Renal cortex interstitium (tissue), 11 donors: ENCODE data around the gene DLEU7. TPM values are rescaled to one million over a fixed set of nuclear protein-coding genes. Genes with fewer than 3 reads are reported as not detected.

Experiments used
- DNase-seq, 11 donors: peaks; one replicate each; pipeline ENCODE4 v3.0.0-alpha.2; 2013; ENCODE audit warnings: low read depth in 9 of 11, low spot score in 4 of 11; ENCODE audit errors: extremely low read depth in 1 of 11
- polyA plus RNA-seq, 3 donors: library from polyadenylated mRNA; unstranded; fragments of 120-200 nt; gene quantifications; one replicate each; pipeline ENCODE4 v1.2.1, GENCODE V29; 2013; ENCODE audit not compliant: insufficient read length in 3 of 3

DLEU7 gene
- polyA plus RNA-seq, 3 donors: 1.2 to 1.5 (median 1.4) TPM

DNA sequence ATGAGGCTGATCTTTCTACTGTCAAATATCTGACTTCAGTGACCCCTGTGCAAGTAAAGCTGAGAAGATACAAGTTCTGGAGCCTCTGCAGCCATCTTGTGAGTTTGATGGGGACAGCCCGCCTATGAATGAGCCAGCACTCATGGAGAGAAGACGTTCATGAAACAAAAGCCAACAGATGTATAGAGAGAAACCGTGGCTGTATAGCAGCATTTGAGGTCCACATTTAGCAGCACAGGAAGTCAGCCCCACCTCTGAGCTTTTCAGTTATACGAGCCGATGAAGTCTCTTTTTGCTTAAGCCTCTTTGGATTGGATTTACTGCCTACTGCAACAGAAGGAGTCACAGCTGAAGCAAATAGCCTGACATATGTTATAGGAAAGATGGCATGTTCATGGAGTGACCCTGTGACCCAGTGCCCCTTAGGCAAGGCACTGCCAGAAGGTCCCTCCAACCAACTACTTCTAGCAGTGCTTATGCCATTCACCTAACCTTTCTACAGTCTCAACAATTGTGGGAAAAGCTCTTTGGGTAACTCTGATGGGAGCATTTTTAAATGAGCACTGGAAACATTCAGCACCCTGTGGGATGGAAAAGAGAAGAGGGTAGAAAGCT, 3.5 kb upstream of the DLEU7 start:
- DNase-seq: no peak

GRCh38 chr13:50845211-50845610, 1.7 kb upstream of the DLEU7 start:
- DNase-seq: no peak

- DNase-seq: no peak
These were observed 788 bp upstream of the DLEU7 start for GRCh38 chr13:50844084-50844875.

- DNase-seq: no peak
These were observed 569 bp downstream of the DLEU7 start for GRCh38 chr13:50842990-50843256.

GRCh38 chr13:50842251-50842989, 1.1 kb downstream of the DLEU7 start:
- DNase-seq: no peak

DNA sequence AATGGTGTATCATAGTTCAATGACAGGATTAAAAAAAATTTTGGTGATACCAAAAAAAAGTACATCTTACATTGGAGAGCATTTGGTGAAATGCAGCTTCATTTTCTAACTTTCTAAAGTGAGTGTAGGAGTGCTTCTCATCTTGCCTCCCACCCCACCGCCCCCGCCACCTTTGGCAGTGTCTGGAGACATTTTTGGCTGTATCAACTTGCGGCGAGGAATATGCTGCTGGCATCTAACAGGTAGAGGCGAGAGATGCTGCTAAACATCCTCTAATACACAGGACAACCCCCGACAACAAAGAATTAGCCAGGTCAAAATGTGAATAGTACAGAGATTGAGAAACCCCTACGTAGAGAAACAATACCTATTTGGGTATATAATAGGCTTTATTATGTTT, 1.7 kb downstream of the DLEU7 start:
- DNase-seq: no peak

GRCh38 chr13:50840284-50840683, 3.2 kb downstream of the DLEU7 start:
- DNase-seq: no peak

- DNase-seq: no peak
These were observed 3.7 kb downstream of the DLEU7 start for GRCh38 chr13:50839828-50840227.

DNA sequence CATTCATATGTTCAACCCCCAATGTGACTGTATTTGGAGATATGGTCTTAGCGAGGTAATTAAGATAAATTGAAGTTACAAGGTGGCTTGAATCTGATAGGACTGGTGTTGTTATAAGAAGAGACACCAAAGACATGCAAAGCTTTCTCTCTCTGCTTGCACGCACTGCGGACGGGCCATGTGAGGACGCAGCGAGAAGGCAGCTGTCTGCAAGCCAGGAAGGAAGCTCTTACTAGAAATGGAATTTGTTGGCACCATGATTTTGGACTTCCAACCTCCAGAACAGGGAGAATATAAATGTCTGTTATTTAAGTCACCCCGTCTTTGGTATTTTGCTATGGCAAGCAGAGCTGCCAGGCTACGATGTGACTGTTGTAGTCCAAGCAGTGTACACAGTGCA, 4.8 kb downstream of the DLEU7 start:
- no peak for DNase-seq

DNA sequence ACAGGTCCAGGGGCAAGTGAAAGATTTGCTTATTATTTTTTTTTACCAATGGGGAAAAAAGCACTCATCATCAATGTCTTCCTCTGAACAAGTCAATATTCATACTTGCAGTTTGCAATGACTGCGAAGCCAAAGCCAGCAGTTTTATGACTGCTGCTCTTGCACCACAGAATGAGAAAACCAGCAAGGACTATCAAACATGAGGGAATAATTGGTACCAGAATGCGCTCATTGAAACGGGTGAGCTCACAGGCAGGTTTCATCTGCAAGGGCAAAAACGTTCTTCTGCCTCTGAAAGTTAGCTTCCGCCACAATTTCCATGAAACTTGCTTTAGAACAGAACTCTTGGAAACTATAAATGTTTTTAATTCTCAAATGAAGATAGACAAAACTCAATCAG, 5.5 kb downstream of the DLEU7 start:
- no peak for DNase-seq

DNA sequence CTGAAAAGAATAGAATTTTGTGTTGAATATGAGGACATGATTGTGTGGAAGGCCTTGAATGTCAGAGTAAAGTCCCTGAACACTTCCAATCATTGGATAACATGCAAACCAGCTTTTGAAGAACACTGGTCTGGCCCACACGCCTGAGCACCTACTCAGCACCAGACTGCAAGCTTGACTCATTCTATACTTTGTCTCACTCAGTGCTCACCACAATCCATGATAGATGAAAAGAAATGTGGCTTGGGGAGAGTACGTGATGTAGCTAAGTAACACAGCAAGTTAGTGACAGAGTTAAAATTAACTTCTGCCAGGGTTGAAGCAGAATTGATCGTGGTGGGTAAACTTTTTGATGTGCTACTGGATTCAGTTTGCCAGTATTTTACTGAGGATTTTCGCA, 12.0 kb downstream of the DLEU7 start:
- no peak for DNase-seq

DNA sequence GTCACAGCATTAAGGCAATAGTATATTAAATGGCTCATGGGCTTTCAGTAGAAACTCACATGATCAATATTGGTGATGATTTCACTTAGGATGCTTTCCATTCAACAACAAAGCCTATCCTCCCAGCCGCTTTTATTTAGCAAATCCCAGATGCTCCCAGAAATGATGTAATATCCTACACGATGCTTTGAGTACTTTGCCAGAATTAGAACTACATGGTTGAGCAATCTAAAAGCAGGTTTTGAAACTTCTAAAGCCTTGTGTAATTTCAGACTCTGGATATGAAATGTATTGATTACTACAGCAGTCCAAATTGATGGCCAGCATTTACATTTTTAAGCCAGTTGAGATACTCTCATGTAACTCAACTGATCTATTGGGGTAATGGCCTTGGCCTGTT, 13.6 kb downstream of the DLEU7 start:
- no peak for DNase-seq

DNA sequence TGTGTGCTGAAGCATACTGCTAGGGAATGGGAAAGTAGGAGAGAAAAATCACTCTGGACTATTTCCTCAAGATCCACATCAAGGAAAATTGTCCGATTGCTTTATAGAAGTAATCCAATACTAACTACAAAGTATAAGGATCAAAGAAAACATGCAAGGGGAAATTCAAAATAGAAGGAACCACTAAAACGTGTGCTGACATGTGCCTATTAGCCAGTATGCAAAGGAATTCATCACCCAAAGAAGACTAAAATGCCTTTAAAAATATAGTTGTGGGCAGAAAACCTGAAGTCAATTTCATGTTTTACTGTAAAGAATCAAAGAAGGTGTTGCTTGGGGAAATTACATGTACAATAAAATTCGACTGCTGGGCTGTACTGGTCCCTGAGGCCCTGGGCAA, 14.3 kb downstream of the DLEU7 start:
- no peak for DNase-seq

DNA sequence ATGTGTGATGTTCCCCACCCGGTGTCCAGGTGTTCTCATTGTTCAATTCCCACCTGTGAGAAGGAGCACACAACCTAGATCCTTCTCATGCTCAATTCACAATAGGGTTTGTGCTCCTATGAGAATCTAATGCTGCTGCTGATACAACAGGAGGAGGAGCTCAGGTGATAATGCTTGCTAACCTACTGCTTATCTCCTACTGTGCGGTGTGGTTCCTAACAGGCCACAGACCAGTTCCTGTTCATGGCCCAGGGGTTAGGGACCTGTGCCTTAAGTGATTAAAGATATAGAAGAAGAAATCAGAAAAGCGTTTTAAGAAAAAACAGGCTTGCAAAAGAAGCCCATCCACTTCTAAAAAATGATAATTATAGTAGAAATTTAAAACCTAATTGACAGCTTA, 17.5 kb downstream of the DLEU7 start:
- DNase-seq: no peak

- DNase-seq: no peak
These were observed 31.2 kb downstream of the DLEU7 start for GRCh38 chr13:50812242-50812641.

DNA sequence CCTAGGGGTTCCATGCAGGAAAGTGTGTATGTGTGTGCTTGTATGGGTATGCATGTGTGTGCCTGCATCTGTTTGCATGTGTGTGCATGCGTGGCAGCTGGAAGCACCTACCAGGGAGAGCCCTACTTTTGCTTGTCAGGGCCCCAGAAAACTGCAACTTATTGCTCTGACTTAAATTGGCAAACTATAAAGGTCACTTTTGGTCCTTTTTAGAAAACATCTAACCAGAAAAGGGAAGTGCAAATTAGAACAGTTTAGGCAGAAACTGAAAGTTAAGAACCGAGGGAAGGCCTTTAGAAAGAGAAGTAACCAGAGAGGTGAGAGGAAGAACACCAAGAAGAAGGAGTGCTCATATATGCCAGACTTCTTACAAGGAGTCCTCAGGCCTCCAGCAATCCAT, 32.5 kb downstream of the DLEU7 start:
- DNase-seq: no peak

DNA sequence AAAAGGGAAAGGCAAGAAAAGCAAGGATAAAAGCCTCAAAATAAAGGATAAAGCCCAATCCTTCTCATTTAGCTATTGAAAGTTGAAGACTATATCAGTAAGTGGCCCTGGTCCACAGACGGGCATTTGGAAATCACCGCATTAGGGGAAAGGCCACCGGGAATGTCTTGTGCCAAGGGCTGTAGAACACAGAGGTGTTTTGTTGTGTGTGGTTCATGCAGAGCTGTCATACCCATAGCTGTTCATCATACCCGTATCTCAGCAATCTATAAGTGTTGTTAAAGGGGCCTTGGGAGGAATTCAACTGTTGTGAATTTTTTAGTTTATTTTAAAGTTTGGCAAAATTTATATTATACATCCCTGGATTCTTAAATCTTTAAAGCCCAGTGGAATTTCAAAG, 33.0 kb downstream of the DLEU7 start:
- DNase-seq: no peak

- peak in 4 of 11 donors; percentile 24 to 43 (median 36) for DNase-seq
These were observed 34.1 kb downstream of the DLEU7 start for GRCh38 chr13:50809133-50810090.

- no peak for DNase-seq
These were observed 37.7 kb downstream of the DLEU7 start for GRCh38 chr13:50805805-50806204.
